NCI-H345 treated with DMSO at 0.1 percent for 48 hours (cell line): ENCODE results near the gene TCF7L1.

Experiments
- DNase-seq: peaks from one replicate; lab custom pipeline; 2025; ENCODE audit not compliant: unreplicated experiment; lab: John Stamatoyannopoulos, UW

TCF7L1 gene

GRCh38 chr2:85273738-85274731 lies 140.8 kb downstream of the TCF7L1 start:
- DNase-seq, result peak; percentile 39

GRCh38 chr2:85275984-85276540 lies 142.9 kb downstream of the TCF7L1 start:
- no peak for DNase-seq

GRCh38 chr2:85276571-85277118 lies 143.5 kb downstream of the TCF7L1 start:
- DNase-seq, result no peak

- no peak for DNase-seq
Measured at GRCh38 chr2:85277416-85278158, 144.4 kb downstream of the TCF7L1 start.

GRCh38 chr2:85278361-85278760 lies 145.2 kb downstream of the TCF7L1 start:
- no peak for DNase-seq

- no peak for DNase-seq
Measured at GRCh38 chr2:85281553-85281952, 148.4 kb downstream of the TCF7L1 start.

GRCh38 chr2:85282914-85283313 lies 149.7 kb downstream of the TCF7L1 start:
- no peak for DNase-seq

- DNase-seq, result no peak
Measured at GRCh38 chr2:85283641-85284040, 150.4 kb downstream of the TCF7L1 start.

GRCh38 chr2:85286918-85287317 lies 153.7 kb downstream of the TCF7L1 start:
- no peak for DNase-seq

- DNase-seq, result no peak
Measured at GRCh38 chr2:85287721-85288120, 154.5 kb downstream of the TCF7L1 start.

- DNase-seq, result no peak
Measured at GRCh38 chr2:85288244-85288725, 155.1 kb downstream of the TCF7L1 start.

- no peak for DNase-seq
Measured at GRCh38 chr2:85291425-85292023, 158.3 kb downstream of the TCF7L1 start.

GRCh38 chr2:85302121-85302520 lies 168.9 kb downstream of the TCF7L1 start:
- no peak for DNase-seq

GRCh38 chr2:85303780-85304531 lies 170.8 kb downstream of the TCF7L1 start:
- DNase-seq, result no peak

GRCh38 chr2:85307527-85307897 lies 174.3 kb downstream of the TCF7L1 start:
- no peak for DNase-seq

- DNase-seq, result no peak
Measured at GRCh38 chr2:85308201-85308600, 175.0 kb downstream of the TCF7L1 start.

GRCh38 chr2:85308896-85309555 lies 175.8 kb downstream of the TCF7L1 start:
- no peak for DNase-seq

GRCh38 chr2:85309699-85310321 lies 176.6 kb downstream of the TCF7L1 start:
- DNase-seq, result no peak

- DNase-seq, result no peak
Measured at GRCh38 chr2:85310330-85310729, 177.1 kb downstream of the TCF7L1 start.
